Activated CD4-positive, alpha-beta T cell treated with anti-CD3 and anti-CD28 coated beads, Interleukin-2, amount 50 U/mL, for 1 hour (primary cell): ENCODE data around the gene PLAAT4.

ENCODE experiments used
- DNase-seq: peaks from one replicate; pipeline ENCODE4 v3.0.0-alpha.2; 2020

Gene PLAAT4

DNA sequence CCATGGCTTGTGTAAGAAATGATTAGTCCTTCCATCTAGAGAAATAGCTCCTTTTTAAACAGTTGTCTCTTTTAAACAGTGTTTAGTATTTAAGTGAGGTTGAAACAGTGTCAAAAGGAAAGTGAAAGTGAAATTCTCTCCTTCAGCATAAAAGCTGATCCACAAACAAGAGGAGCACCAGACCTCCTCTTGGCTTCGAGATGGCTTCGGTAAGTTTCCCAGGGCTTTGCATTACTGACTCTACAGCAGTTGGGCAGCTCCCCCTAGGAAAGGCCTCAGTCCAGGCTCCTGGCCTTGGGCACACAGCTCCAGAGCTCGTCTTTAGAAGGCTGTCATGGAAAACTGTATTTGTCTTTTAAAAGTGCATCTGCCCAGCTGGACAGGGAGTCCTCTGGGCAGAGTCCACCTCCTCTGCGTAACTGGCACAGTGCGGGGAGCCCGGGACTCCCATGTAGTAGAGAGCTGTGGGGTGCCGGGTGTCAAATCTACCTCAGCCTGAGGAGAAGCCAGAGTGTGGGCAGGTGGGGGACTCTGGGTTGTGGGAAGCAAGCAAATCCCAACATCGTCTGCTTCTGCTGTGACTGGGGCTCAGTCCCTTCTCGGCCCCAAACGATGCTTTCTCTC, at the start of gene PLAAT4:
Gene PLAAT4, plus strand, starts transcription at position 140 of the 624 bp plus-strand sequence. Its CDS starts 61 bp downstream, at position 201.
- peak; percentile 19 for DNase-seq

DNA sequence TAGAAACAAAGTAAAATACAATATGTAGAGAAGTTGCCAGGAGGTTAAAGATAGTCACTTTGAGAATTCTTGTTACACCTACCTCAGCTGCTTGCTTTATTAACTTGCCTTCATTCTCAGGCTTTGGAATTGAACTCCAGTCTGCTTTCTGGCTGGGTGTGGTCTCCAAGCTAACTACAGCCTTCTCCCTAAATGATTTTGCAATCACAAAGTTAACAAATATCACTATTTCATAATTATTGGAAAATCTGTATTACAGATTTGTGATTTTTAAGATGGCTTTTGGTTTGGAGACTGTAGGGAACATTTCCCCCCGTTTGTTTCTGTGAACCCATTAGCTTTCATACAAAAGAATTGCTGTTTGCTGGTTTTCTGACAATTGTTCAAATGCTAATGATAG, 47.8 kb upstream of the PLAAT4 start:
- DNase-seq, result no peak

DNA sequence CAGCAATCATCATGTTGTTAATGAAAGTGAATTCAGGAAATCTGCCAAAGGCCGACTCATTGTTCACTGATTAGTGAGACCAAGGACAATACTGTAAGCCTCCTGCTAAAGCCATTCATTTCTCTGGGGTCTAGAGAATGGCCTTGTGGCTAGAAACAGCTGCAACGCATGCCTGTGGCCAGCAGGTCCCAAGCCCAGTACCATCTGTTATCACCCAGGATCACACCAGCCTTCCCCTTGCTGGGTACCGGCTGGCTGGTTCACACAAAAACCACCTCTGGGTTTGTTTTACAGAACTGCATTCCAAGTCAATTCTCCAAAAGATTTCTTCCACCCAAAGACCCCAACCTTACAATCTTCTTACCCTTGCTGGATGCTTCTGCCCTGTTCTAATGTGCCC, 46.7 kb upstream of the PLAAT4 start:
- DNase-seq, result no peak

DNA sequence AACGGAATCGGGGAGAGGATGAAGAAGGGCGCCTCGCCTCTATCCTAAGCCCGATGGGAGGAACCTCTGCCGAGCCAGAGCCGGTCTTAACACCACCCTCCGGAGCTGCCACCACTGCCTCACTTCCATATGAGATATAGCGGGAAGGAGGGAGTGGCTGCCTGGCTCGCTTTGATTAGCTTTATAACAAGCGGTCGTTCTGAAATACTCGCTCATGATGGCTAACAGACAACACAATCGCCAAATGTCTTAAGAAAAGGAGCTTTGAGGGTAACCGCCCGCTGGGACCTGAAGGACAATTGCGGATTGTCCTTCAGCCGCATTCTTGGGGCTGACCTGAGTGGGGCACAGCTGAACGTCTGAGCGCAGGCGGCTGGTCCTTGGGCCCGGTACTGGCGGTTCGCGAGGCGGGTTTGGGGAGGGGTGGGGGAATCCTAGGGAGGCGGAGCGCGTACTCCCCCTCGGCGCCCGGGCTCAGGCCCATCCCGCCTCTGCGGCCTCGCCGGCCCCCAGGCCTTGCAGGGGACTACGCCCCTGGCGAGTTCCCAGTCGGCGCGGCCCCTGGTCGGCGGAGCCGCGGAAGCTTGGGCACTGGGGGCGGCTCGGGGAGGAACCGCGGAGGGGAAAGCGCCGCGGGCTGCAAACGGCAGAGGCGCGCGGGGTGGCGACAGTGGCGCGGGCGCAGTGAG, 45.9 kb upstream of the PLAAT4 start, which contains the start of gene PLAAT5:
Gene PLAAT5, minus strand, starts transcription at position 617 of the 689 bp plus-strand sequence. Its CDS starts 133 bp downstream, at position 484.
- peak; percentile 12 for DNase-seq

- no peak for DNase-seq
Observed at GRCh38 chr11:63491240-63491587, 45.4 kb upstream of the PLAAT4 start.

GRCh38 chr11:63491636-63492372, 44.8 kb upstream of the PLAAT4 start:
- DNase-seq, result no peak

- no peak for DNase-seq
Observed at GRCh38 chr11:63492441-63492840, 44.2 kb upstream of the PLAAT4 start.

DNA sequence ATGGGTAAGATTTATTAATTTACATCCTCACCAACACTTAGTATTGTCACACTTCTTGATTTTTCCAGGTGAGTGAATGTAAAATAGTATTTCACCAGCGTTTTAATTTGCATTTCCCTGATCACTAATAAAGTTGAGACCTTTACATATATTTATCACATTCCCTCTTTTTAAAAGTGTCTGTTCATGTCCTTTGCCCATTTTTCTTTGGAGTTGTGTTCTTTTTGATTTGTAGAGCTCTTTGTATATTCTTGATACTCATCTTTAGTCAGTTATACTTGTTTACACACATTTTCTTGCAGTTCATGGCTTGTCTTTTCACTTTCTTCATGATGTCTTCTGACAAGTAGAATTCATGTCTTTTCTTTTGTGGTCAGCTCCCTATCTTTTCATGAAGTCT, 43.5 kb upstream of the PLAAT4 start:
- DNase-seq, result no peak

DNA sequence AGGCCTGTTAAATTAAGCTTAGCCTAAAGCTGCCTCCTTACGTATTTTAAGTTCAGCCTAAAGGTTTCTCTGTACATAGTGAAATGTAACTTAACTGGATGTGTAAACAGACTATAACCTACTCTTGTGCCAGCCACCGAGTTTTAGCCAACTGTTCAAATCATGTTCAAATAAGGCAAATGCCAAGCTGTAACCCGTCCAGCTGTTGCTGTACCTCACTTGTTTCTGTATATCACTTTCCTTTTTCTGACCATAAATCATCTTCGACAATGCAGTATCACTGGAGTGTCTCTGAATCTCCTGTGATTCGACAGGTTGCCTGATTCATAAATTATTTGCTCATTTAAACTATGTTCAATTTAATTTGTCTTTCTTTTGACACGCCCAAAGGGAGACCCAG, 41.6 kb upstream of the PLAAT4 start:
- no peak for DNase-seq

- DNase-seq, result no peak
Observed at GRCh38 chr11:63499874-63500273, 36.7 kb upstream of the PLAAT4 start.

DNA sequence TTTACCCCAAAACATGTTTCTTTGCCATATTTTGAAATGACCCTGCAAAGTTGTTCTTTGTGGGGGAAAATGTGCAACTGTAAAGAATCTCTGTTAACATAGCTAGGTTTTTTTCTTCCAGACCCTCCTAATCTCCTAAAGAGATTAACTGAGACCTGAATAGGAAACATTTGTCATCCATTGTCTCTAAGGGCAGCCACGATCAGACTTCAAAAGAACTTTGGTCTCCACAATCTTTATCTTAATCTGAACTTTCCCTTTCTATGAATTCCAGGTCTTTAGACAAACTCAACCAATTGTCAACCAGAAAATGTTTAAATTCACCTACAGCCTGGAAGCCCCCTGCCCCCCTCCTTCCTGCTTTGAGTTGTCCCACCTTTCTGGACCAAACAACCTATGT, 35.4 kb upstream of the PLAAT4 start:
- no peak for DNase-seq

- DNase-seq, result no peak
Observed at GRCh38 chr11:63502252-63502820, 34.3 kb upstream of the PLAAT4 start.

GRCh38 chr11:63503492-63503891, 33.1 kb upstream of the PLAAT4 start:
- DNase-seq, result no peak

DNA sequence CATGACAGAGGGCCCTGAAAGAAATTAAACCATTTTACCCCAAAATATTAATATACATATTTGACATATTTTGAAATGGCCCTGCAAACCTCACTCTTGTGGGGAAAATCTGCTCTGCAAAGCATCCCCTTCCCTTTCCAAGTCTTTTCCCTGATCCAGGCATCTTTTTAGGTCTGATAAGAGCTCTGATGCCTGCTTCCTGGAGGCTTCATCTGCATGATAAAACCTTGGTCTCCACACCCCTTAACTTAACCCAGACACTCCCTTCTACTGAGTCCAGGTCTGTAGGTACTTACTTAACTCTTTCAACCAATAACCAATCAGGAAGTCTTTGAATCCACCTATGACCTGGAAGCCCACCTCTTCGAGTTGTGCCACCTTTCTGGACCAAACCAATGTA, 32.6 kb upstream of the PLAAT4 start:
- DNase-seq, result no peak

DNA sequence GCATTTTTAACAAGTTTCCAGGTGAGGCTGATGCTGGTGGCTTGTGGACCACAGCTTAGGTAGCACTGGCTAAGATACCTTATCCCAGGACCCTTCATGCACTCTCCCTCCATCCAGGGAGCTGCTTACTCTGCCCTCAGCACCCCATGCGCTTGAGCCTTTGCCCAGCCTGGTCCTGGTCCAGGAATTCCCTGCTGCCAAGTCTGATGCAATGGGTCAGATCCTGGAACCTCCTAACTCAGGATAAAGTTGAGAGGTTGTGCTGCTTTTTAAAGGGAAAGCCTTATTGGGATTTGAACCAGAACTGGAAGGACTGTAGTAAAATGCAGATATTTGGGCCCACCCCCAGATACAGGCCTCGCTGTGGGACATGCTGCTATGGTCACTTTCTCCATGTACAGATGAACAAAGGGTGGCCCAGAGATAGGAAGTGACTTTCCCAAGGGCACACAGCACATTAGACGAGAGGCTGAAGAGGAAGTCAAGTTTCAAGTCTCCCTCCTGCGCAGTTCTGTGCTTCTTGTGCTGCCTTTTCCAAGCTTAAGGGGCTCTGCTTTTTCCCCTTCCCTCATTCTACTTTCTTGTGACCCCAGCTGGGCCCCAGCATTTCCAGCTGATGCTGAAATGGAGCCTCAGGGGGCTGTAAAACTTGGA, 31.5 kb upstream of the PLAAT4 start:
- DNase-seq, result no peak

DNA sequence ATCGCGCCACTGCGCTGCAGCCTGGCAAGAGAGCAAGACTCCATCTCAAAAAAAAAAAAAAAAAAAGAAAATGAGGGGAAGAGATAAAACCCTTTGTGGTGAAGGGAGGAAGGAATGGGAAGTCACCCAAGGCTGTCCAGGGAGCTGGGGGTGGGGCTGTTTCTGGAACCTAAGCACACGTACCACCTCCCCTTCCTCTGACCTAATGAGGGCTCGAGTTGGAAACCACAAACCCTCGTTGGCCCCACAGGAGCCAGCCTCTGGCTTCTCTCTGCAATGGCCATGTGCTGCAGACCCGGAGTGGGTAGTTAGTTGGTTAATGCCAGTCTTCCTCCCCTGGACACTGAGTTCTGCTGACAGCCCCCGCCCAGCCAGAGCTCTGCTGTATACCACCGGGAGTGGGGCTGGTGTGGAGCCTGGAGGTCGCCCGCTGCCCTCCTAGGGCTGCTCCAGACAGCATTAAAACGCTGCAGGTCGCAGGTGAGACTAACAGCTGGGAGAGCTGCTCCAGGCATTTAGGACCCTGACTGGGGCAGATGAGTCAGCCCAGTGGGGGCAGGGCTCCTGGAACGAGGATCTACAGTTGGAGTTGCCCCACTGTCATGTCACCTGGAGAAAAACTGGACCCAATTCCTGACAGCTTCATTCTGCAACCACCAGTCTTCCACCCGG, 30.6 kb upstream of the PLAAT4 start, which contains the start of gene LGALS12:
Gene LGALS12, plus strand, starts transcription at position 228 of the 672 bp plus-strand sequence. Its CDS starts 375 bp downstream, at position 603.
- DNase-seq, result no peak

GRCh38 chr11:63506876-63507275, 29.7 kb upstream of the PLAAT4 start:
- no peak for DNase-seq

DNA sequence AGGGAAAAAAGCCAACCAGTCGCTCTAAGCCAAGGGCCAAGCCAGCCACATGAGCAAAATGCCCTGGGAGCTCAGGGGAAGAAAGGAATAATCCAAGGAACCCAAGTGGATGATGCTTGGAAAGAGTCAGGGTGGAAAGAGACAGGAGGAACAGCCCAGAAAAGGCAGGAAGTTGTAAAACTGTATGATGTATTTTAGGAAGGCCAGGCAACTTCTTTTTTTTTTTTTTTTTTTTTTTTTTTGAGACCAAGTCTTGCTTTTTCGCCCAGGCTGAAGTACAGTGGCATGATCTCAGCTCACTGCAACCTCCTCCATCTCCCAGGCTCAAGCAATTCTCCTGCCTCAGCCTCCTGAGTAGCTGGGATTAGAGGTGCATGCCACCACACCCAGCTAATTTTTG, 29.1 kb upstream of the PLAAT4 start:
- no peak for DNase-seq

DNA sequence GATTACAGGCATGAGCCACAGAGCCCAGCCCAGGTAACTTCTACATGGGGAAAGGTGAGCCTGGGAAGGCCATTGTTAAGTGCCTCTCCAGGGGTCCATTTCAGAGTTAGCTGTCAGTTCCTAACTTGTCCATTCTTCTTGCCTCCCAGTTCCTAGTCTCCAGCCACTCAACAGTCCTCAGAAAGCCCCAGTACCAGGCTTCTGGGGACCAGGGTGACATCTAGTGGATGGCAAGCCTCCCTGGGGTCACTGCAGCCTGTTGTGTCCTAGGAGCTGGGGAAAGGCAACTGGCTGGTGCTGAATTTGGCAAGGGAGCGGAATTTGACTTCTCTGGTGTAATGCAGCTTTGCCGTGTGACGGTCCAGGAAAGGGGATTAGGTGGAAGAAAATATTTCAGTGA, 28.6 kb upstream of the PLAAT4 start:
- no peak for DNase-seq

- DNase-seq, result no peak
Observed at GRCh38 chr11:63508745-63509144, 27.9 kb upstream of the PLAAT4 start.

DNA sequence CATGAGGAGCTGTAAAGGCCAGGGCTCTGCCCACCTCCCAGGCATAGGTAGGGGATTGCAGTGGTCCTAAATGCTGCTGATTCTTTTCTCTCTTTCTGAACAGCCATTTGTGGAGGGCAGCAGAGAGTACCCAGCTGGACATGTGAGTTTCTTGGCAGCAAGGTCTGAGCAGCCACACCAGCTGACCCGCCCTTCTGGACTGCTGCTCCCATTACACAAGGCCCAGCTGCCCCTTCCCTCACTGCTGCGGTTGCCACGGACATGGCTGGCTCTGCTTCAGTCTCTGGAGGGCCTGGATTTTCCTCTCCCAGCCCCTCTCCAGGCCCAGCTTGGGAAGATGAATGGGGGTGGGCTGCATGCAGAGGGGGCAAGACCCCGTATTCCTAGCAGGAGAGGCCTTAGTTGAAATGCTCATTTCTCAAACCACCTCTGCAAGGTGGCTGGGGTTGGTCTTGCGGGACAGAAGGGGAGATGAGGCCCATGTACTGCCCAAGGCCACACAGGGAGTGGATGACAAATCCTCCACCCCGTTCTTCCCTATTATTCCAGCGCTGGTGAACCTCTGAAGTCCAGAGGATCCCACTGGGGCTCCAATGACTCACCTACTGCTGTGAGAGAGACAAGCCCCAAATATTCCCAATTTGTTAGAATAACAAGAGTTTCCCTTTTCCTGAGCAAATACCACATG, 26.1 kb upstream of the PLAAT4 start:
- DNase-seq, result no peak
